CD4-positive, CD25-positive, alpha-beta regulatory T cell (primary cell): ENCODE measurements around the gene PC. TPM values are rescaled to one million over a fixed set of nuclear protein-coding genes. Genes with fewer than 3 reads are reported as not detected.
A peak's percentile ranks its signal among the peaks of the same experiment; 100 is the strongest.

Source experiments
- ATAC-seq, 2 donors: fragments of 150-1000 bp; cut with Tn5 transposase; one replicate each; pipeline ENCODE4 v1.10.0; 2021; ENCODE audit warnings: low read depth in 2 of 2, moderate number of reproducible peaks in 2 of 2, moderate library complexity in 1 of 2
- DNase-seq, 3 donors: peaks; one replicate each; pipeline versions ENCODE4 v3.0.0 to v3.0.0-alpha.2; 2012 to 2022; ENCODE audit warnings: mixed read lengths in 1 of 3
- H3K27ac ChIP-seq: one replicate; pipeline ENCODE4 v1.7.0; 2013; ENCODE audit warnings: mild to moderate bottlenecking, low read length; ENCODE audit not compliant: insufficient read depth, poor library complexity, severe bottlenecking
- H3K27me3 ChIP-seq: one replicate; pipeline ENCODE4 v1.7.0; 2013; ENCODE audit warnings: low read length; ENCODE audit not compliant: control insufficient read depth, insufficient read depth
- H3K36me3 ChIP-seq: one replicate; pipeline ENCODE4 v1.7.0; 2013; ENCODE audit warnings: mild to moderate bottlenecking, low read length, moderate library complexity; ENCODE audit not compliant: control insufficient read depth, insufficient read depth
- H3K4me1 ChIP-seq: 2 replicates; pipeline ENCODE4 v1.7.0; 2013; ENCODE audit warnings: mild to moderate bottlenecking, low read length; ENCODE audit not compliant: insufficient read depth, control insufficient read depth, poor library complexity, severe bottlenecking
- H3K4me3 ChIP-seq: one replicate; pipeline ENCODE4 v1.7.0; 2013; ENCODE audit warnings: low read depth, mild to moderate bottlenecking, low read length, moderate library complexity
- H3K9me3 ChIP-seq, 2 experiments: 1 replicate in 1 of 2; 2 replicates in 1 of 2; pipeline ENCODE4 v1.7.0; 2013; ENCODE audit warnings: low read length in 2 of 2, mild to moderate bottlenecking in 1 of 2, moderate library complexity in 1 of 2; ENCODE audit not compliant: control insufficient read depth in 2 of 2
- H3K27ac Mint-ChIP-seq, 3 donors: one replicate each; pipeline ENCODE4 v1.8.0; 2020 to 2022; ENCODE audit warnings: mild to moderate bottlenecking in 3 of 3, mixed read lengths in 3 of 3, moderate library complexity in 2 of 3
- H3K27me3 Mint-ChIP-seq: one replicate; pipeline ENCODE4 v1.8.0; 2022; ENCODE audit warnings: mild to moderate bottlenecking, mixed read lengths
- H3K36me3 Mint-ChIP-seq: one replicate; pipeline ENCODE4 v1.8.0; 2020; ENCODE audit warnings: mixed read lengths
- H3K4me1 Mint-ChIP-seq, 4 donors: one replicate each; pipeline ENCODE4 v1.8.0; 2020 to 2022; ENCODE audit warnings: mixed read lengths in 4 of 4, mild to moderate bottlenecking in 1 of 4
- H3K4me3 Mint-ChIP-seq, 4 donors: one replicate each; pipeline ENCODE4 v1.8.0; 2020 to 2022; ENCODE audit warnings: mild to moderate bottlenecking in 4 of 4, mixed read lengths in 4 of 4, moderate library complexity in 3 of 4
- H3K9me3 Mint-ChIP-seq, 7 donors: one replicate each; pipeline ENCODE4 v1.8.0; 2020 to 2022; ENCODE audit warnings: mixed read lengths in 7 of 7, mild to moderate bottlenecking in 3 of 7, moderate library complexity in 2 of 7
- polyA plus RNA-seq, 4 donors: library from polyadenylated mRNA; unstranded; fragments of 300-500 nt; fragmentation: Illumina TruSeq; gene quantifications; one replicate each; pipeline ENCODE4 v1.2.3, GENCODE V29; 2021
- total RNA-seq: library from RNA; stranded (reverse); gene quantifications from one replicate; pipeline ENCODE4 v1.2.3, GENCODE V29; 2022

PC gene
- total and polyA plus RNA-seq, 5 donors from 2014 or later: 2.0 to 7.4 (median 4.6) TPM

- no peaks in the 10 kb centered on the region for H3K27me3 ChIP-seq
- Mint-ChIP-seq H3K27ac (no peak overlapping the region), H3K9me3 (no peaks in the 10 kb centered on the region), H3K36me3 (no peaks in the 10 kb centered on the region), H3K4me1 (peaks cover 0 to 5% (median 2%) of the 10 kb centered on the region in 4 donors), H3K27me3 (no peaks in the 10 kb centered on the region), H3K4me3 (peak overlapping the region in 1 of 4 donors; percentile 43)
- ATAC-seq: no peak
- peaks cover 14% of the 10 kb centered on the region for H3K4me1 ChIP-seq
- H3K36me3 ChIP-seq: no peaks in the 10 kb centered on the region
- H3K4me3 ChIP-seq: no peak overlapping the region
- H3K27ac ChIP-seq: no peak overlapping the region
- DNase-seq: no peak
- H3K9me3 ChIP-seq: no peaks in the 10 kb centered on the region
Measured at GRCh38 chr11:66860449-66860831, 97.7 kb downstream of the PC start.

GRCh38 chr11:66859686-66860448 is 98.3 kb downstream of the PC start:
- peaks cover 14% of the 10 kb centered on the region for H3K4me1 ChIP-seq
- H3K36me3 ChIP-seq: no peaks in the 10 kb centered on the region
- peaks cover 0 to 8% (median 4%) of the 10 kb centered on the region in 4 donors for H3K4me1 Mint-ChIP-seq
- no peak overlapping the region for H3K27ac Mint-ChIP-seq
- H3K4me3 ChIP-seq: no peak overlapping the region
- ATAC-seq: no peak
- H3K27me3 Mint-ChIP-seq: no peaks in the 10 kb centered on the region
- H3K36me3 Mint-ChIP-seq: no peaks in the 10 kb centered on the region
- no peak overlapping the region for H3K27ac ChIP-seq
- H3K4me3 Mint-ChIP-seq: no peak overlapping the region
- no peak for DNase-seq
- H3K9me3 Mint-ChIP-seq: no peaks in the 10 kb centered on the region
- no peaks in the 10 kb centered on the region for H3K27me3 ChIP-seq
- no peaks in the 10 kb centered on the region for H3K9me3 ChIP-seq

GRCh38 chr11:66858939-66859685 is 99.1 kb downstream of the PC start:
- no peak for ATAC-seq

GRCh38 chr11:66858186-66858938 is 99.8 kb downstream of the PC start:
- no peak for DNase-seq
- H3K4me1 Mint-ChIP-seq: peaks cover 0 to 8% (median 5%) of the 10 kb centered on the region in 4 donors
- H3K36me3 Mint-ChIP-seq: no peaks in the 10 kb centered on the region

More at GRCh38 chr11:66858939-66859685, 99.1 kb downstream of the PC start:
- H3K4me3 ChIP-seq: no peak overlapping the region
- H3K9me3 ChIP-seq: no peaks in the 10 kb centered on the region
- peak overlapping the region in 2 of 4 donors; percentile 38 to 71 for H3K4me3 Mint-ChIP-seq
- DNase-seq: no peak
- H3K27me3 Mint-ChIP-seq: no peaks in the 10 kb centered on the region
- H3K27me3 ChIP-seq: no peaks in the 10 kb centered on the region
- H3K27ac Mint-ChIP-seq: no peak overlapping the region
- H3K27ac ChIP-seq: no peak overlapping the region
- no peaks in the 10 kb centered on the region for H3K36me3 ChIP-seq
- H3K36me3 Mint-ChIP-seq: no peaks in the 10 kb centered on the region
- no peaks in the 10 kb centered on the region for H3K9me3 Mint-ChIP-seq
- H3K4me1 ChIP-seq: peaks cover 14% of the 10 kb centered on the region
- H3K4me1 Mint-ChIP-seq: peaks cover 0 to 8% (median 4%) of the 10 kb centered on the region in 4 donors

GRCh38 chr11:66857927-66858185 is 100.3 kb downstream of the PC start:
- H3K36me3 Mint-ChIP-seq: no peaks in the 10 kb centered on the region
- no peaks in the 10 kb centered on the region for H3K9me3 Mint-ChIP-seq
- H3K27me3 ChIP-seq: no peaks in the 10 kb centered on the region
- no peaks in the 10 kb centered on the region for H3K27me3 Mint-ChIP-seq
- H3K4me3 Mint-ChIP-seq: peak overlapping the region in 3 of 4 donors; percentile 29 to 77 (median 68)
- no peak overlapping the region for H3K27ac ChIP-seq
- H3K4me1 Mint-ChIP-seq: peaks cover 0 to 8% (median 5%) of the 10 kb centered on the region in 4 donors
- ATAC-seq (no peak), DNase-seq (no peak)
- H3K4me1 ChIP-seq: peaks cover 14% of the 10 kb centered on the region
- H3K27ac Mint-ChIP-seq: peak overlapping the region in 1 of 3 donors; percentile 56
- H3K4me3 ChIP-seq: no peak overlapping the region
- H3K9me3 ChIP-seq: no peaks in the 10 kb centered on the region
- H3K36me3 ChIP-seq: no peaks in the 10 kb centered on the region

More at GRCh38 chr11:66858186-66858938, 99.8 kb downstream of the PC start:
- no peaks in the 10 kb centered on the region for H3K36me3 ChIP-seq
- Mint-ChIP-seq H3K27ac (no peak overlapping the region), H3K9me3 (no peaks in the 10 kb centered on the region), H3K4me3 (peak overlapping the region; percentile 29 to 71 (median 69)), H3K27me3 (no peaks in the 10 kb centered on the region)
- peaks cover 14% of the 10 kb centered on the region for H3K4me1 ChIP-seq
- H3K27me3 ChIP-seq: no peaks in the 10 kb centered on the region
- no peak for ATAC-seq
- H3K27ac ChIP-seq: no peak overlapping the region
- no peak overlapping the region for H3K4me3 ChIP-seq
- no peaks in the 10 kb centered on the region for H3K9me3 ChIP-seq

GRCh38 chr11:66857234-66857926 is 100.8 kb downstream of the PC start:
- Mint-ChIP-seq H3K27ac (no peak overlapping the region), H3K27me3 (no peaks in the 10 kb centered on the region), H3K9me3 (no peaks in the 10 kb centered on the region), H3K4me3 (peak overlapping the region; percentile 68 to 85 (median 78)), H3K4me1 (peaks cover 0 to 8% (median 5%) of the 10 kb centered on the region in 4 donors), H3K36me3 (no peaks in the 10 kb centered on the region)
- Histone ChIP-seq H3K36me3 (no peaks in the 10 kb centered on the region), H3K27ac (no peak overlapping the region), H3K9me3 (no peaks in the 10 kb centered on the region), H3K4me1 (peaks cover 14% of the 10 kb centered on the region), H3K27me3 (no peaks in the 10 kb centered on the region), H3K4me3 (no peak overlapping the region)
- ATAC-seq (no peak), DNase-seq (no peak)

GRCh38 chr11:66856496-66857233 is 101.5 kb downstream of the PC start, which contains the start of gene LRFN4:
TSS of gene LRFN4 (plus strand) at chr11:66857064. CDS start at chr11:66857745, 681 bp downstream.
- Histone ChIP-seq H3K27me3 (no peaks in the 10 kb centered on the region), H3K36me3 (no peaks in the 10 kb centered on the region), H3K9me3 (no peaks in the 10 kb centered on the region), H3K27ac (peak within 1 kb of the TSS; percentile 71), H3K4me3 (peak within 1 kb of the TSS; percentile 71), H3K4me1 (peaks cover 17% of the 10 kb centered on the region)
- peak within 1 kb of the TSS; percentile 56 to 84 (median 65) for H3K27ac Mint-ChIP-seq
- H3K4me3 Mint-ChIP-seq: peak within 1 kb of the TSS; percentile 85 to 93 (median 90)
- H3K9me3 Mint-ChIP-seq: no peaks in the 10 kb centered on the region
- peak; percentile 61 to 64 for ATAC-seq
- H3K36me3 Mint-ChIP-seq: no peaks in the 10 kb centered on the region
- no peaks in the 10 kb centered on the region for H3K27me3 Mint-ChIP-seq
- peaks cover 0 to 15% (median 7%) of the 10 kb centered on the region in 4 donors for H3K4me1 Mint-ChIP-seq
- peak in 1 of 3 donors; percentile 74 for DNase-seq
